HCT116 (cell line): Measurements from ENCODE around the gene BCL7A. TPM values are rescaled to one million over a fixed set of nuclear protein-coding genes. Genes with fewer than 3 reads are reported as not detected.

ENCODE experiments used
- CBX3 ChIP-seq: IDR thresholded peaks from 2 replicates; pipeline ENCODE4 v1.6.1; 2012; ENCODE audit warnings: low read depth
- CEBPB ChIP-seq: IDR thresholded peaks from 2 replicates; pipeline ENCODE4 v1.6.1; 2012; ENCODE audit warnings: low read depth
- EGR1 ChIP-seq: IDR thresholded peaks from 2 replicates; pipeline ENCODE4 v1.6.1; 2012; ENCODE audit warnings: low read depth
- EZH2 ChIP-seq: fragments of 200-600 bp; sonication (generic); IDR thresholded peaks from 2 replicates; pipeline ENCODE4 v1.6.1; 2017; ENCODE audit warnings: antibody characterized with exemption, mixed run types
- REST ChIP-seq: IDR thresholded peaks from 2 replicates; pipeline ENCODE4 v1.6.1; 2012; ENCODE audit warnings: low read depth
- SRF ChIP-seq: IDR thresholded peaks from 2 replicates; pipeline ENCODE4 v1.6.1; 2012; ENCODE audit warnings: low read depth
- YY1 ChIP-seq: IDR thresholded peaks from 2 replicates; pipeline ENCODE4 v1.6.1; 2011; ENCODE audit warnings: low read length, low read depth, moderate library complexity, mild to moderate bottlenecking; ENCODE audit not compliant: insufficient replicate concordance; ENCODE audit errors: extremely low read depth
- total RNA-seq: library from RNA; stranded (reverse); gene quantifications from one replicate; pipeline ENCODE4 v1.2.1, GENCODE V29; 2021; ENCODE audit not compliant: unreplicated experiment
- TF ChIP-seq, protein P1 (sequence below): IDR thresholded peaks from 2 replicates; pipeline ENCODE4 v1.6.1; 2012

BCL7A gene
- total RNA-seq, 1 experiment from 2014 or later = 14.2 TPM

DNA sequence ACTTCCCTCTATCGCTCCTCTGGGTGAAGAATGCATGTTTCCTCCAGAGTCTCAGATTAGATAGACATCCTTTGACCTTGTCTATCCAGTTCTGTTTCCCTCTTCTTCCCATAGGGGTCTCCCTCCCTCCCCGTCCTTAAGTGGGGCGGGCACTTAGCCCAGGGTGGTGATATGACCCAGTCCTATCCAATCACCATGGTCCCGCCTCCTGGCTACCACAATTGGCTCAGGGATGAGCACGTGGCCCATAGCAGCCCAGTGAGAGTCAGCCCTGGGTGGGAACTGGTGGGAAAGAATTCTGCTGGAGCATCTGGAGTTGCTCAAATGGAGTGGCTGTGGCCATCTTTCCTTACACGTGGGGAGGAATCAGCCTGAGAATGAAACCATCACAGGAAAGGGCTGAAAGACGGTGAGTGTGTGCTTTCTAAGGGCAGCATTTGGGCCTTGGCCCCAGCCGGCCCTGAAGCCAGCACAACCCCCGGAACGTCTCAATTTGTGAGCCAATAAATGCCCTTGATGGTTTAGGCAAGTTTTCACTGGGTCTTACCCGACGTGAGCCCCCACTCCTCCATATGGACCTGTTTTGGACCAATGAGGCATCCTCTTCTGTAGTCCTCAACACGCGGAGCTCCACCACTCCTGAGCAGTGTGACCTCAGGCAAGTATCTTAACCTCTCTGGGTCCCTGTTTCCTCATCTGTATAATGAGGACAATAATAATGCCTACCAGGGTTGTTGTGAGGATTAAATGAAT is 42.5 kb downstream of the BCL7A start (continued):
- no peak for TF ChIP-seq REST
- TF ChIP-seq, protein P1, sequence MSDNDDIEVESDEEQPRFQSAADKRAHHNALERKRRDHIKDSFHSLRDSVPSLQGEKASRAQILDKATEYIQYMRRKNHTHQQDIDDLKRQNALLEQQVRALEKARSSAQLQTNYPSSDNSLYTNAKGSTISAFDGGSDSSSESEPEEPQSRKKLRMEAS = peak; percentile 99
- TF ChIP-seq CBX3 = no peak; the same call in 1 of the 2 replicates
- TF ChIP-seq EZH2 = no peak
- no peak for TF ChIP-seq EGR1
- no peak for TF ChIP-seq SRF
- no peak for TF ChIP-seq CEBPB
- TF ChIP-seq YY1 = peak; percentile 89
